NT2/D1 (cell line): ENCODE measurements around the gene PRRT2.

Source experiments
- SUZ12 ChIP-seq: IDR thresholded peaks from 2 replicates; pipeline ENCODE4 v1.6.1; 2011; ENCODE audit not compliant: insufficient read length, insufficient read depth; ENCODE audit errors: extremely low read depth
- YY1 ChIP-seq: IDR thresholded peaks from 2 replicates; pipeline ENCODE4 v1.6.1; 2011; ENCODE audit not compliant: insufficient read length, insufficient read depth

- no peak for TF ChIP-seq SUZ12
- no peak for TF ChIP-seq YY1
Observed at GRCh38 chr16:29767062-29767461, 44.9 kb upstream of the PRRT2 start.
